Trophoblast cell (in vitro differentiated cells and primary cell): ENCODE measurements around the gene AATK.
A peak's percentile ranks its signal among the peaks of the same experiment; 100 is the strongest.

Source experiments
- DNase-seq, 2 donors: peaks; one replicate each; pipeline ENCODE4 v3.0.0-alpha.2; 2016
- H2AFZ ChIP-seq: 2 replicates; pipeline ENCODE4 v1.6.1; 2013; ENCODE audit warnings: low read length, moderate library complexity, mild to moderate bottlenecking; ENCODE audit not compliant: insufficient read depth, poor library complexity
- H2AK5ac ChIP-seq: 2 replicates; pipeline ENCODE4 v1.6.1; 2013; ENCODE audit warnings: mild to moderate bottlenecking, low read length
- H2BK120ac ChIP-seq: 2 replicates; pipeline ENCODE4 v1.6.1; 2013; ENCODE audit warnings: low read length, mild to moderate bottlenecking, moderate library complexity; ENCODE audit not compliant: insufficient read depth, poor library complexity
- H2BK12ac ChIP-seq: 2 replicates; pipeline ENCODE4 v1.6.1; 2013; ENCODE audit warnings: mild to moderate bottlenecking, low read length, moderate library complexity
- H2BK5ac ChIP-seq: 2 replicates; pipeline ENCODE4 v1.6.1; 2013; ENCODE audit warnings: low read length, low read depth, moderate library complexity, mild to moderate bottlenecking; ENCODE audit not compliant: poor library complexity
- H3K14ac ChIP-seq: 2 replicates; pipeline ENCODE4 v1.6.1; 2013; ENCODE audit warnings: mild to moderate bottlenecking, low read length
- H3K18ac ChIP-seq: 2 replicates; pipeline ENCODE4 v1.6.1; 2013; ENCODE audit warnings: mild to moderate bottlenecking, low read length
- H3K23ac ChIP-seq: 2 replicates; pipeline ENCODE4 v1.6.1; 2013; ENCODE audit warnings: low read length
- H3K27ac ChIP-seq: 2 replicates; pipeline ENCODE4 v1.5.1; 2013; ENCODE audit warnings: low read depth, mild to moderate bottlenecking, inconsistent platforms, low read length, moderate library complexity
- H3K27me3 ChIP-seq: 2 replicates; pipeline ENCODE4 v1.6.1; 2013; ENCODE audit warnings: inconsistent platforms, mild to moderate bottlenecking, low read length, moderate library complexity; ENCODE audit not compliant: insufficient read depth
- H3K36me3 ChIP-seq, 2 experiments: 1 replicate in 1 of 2; 2 replicates in 1 of 2; pipeline ENCODE4 v1.6.1; 2013; ENCODE audit warnings: low read length in 2 of 2, mild to moderate bottlenecking in 2 of 2, moderate library complexity in 1 of 2; ENCODE audit not compliant: insufficient read depth in 2 of 2, control insufficient read depth in 1 of 2
- H3K4ac ChIP-seq: 2 replicates; pipeline ENCODE4 v1.6.1; 2013; ENCODE audit warnings: low read depth, mild to moderate bottlenecking, low read length, moderate library complexity
- H3K4me1 ChIP-seq, 2 experiments: 1 replicate in 1 of 2; 2 replicates in 1 of 2; pipeline ENCODE4 v1.6.1; 2013; ENCODE audit warnings: low read length in 2 of 2, mild to moderate bottlenecking in 2 of 2, moderate library complexity in 1 of 2; ENCODE audit not compliant: insufficient read depth in 2 of 2, control insufficient read depth in 1 of 2
- H3K4me2 ChIP-seq: 2 replicates; pipeline ENCODE4 v1.6.1; 2013; ENCODE audit warnings: inconsistent platforms, mild to moderate bottlenecking, low read length, moderate library complexity
- H3K4me3 ChIP-seq: 2 replicates; pipeline ENCODE4 v1.5.1; 2013; ENCODE audit warnings: mild to moderate bottlenecking, low read depth, low read length, inconsistent platforms
- H3K79me1 ChIP-seq: one replicate; pipeline ENCODE4 v1.6.1; 2013; ENCODE audit warnings: low read length
- H3K79me2 ChIP-seq: 2 replicates; pipeline ENCODE4 v1.6.1; 2013; ENCODE audit warnings: low read length, mild to moderate bottlenecking; ENCODE audit not compliant: control insufficient read depth, insufficient read depth, poor library complexity
- H3K9ac ChIP-seq: 2 replicates; pipeline ENCODE4 v1.6.1; 2013; ENCODE audit warnings: mild to moderate bottlenecking, low read length
- H3K9me3 ChIP-seq: 2 replicates; pipeline ENCODE4 v1.6.1; 2013; ENCODE audit warnings: low read depth, mild to moderate bottlenecking, control low read depth, inconsistent platforms, low read length; ENCODE audit not compliant: insufficient read depth
- H4K12ac ChIP-seq: 2 replicates; pipeline ENCODE4 v1.6.1; 2013; ENCODE audit warnings: low read depth, mild to moderate bottlenecking, low read length, moderate library complexity
- H4K8ac ChIP-seq: 2 replicates; pipeline ENCODE4 v1.6.1; 2013; ENCODE audit warnings: low read depth, mild to moderate bottlenecking, low read length, moderate library complexity
- H4K91ac ChIP-seq: one replicate; pipeline ENCODE4 v1.6.1; 2013; ENCODE audit warnings: low read depth, mild to moderate bottlenecking, low read length, moderate library complexity
- WGBS: extraction: QIAGEN DNeasy Blood & Tissue Kit; methylation state at CpG from one replicate; pipeline ENCODE4 v1.1.7; 2013; ENCODE audit warnings: missing lambda C conversion rate; ENCODE audit not compliant: insufficient read length, insufficient coverage; ENCODE audit errors: extremely low coverage; 5-methylcytosine and 5-hydroxymethylcytosine counted together

The AATK gene

DNA sequence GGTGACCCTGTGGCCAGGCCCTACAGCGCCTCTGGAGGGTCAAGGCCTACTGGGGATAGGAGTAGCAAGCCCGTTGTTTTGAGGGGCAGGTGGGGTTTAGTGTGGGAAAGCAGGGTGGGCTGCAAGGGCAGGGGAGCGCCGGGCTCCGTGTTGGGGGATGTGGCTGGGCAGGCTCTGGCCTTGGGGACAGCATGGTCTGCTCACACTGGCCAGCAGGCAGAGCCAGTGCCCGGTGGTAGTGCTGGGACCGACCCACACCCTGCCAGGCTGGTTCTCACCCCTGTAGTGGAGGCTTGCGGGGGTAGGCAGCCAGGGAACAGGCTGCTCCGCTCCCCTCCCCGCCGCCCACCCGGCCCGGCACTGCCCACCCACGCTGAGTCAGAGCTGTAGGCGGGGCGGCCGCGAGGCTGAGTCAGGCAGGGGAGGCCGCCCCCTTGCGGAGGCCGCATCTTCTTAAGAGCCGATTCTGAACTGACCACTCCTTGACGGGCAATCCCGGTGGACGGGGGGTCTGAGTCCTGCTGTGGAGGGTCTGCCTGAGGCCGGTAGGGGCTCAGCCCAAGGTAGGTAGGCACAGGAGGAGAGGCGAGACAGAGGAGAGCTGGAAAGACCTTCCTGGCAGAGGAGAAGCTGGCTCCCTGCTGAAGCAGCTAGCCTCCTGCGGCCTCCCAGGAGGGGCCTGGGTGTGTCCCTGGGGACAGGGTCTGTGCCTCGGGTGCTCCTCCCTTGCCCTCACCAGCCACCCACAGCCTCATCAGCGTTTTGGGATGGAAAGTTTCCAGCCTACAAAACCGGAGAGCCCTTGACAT lies 68.7 kb downstream of the AATK start:
- H2AK5ac ChIP-seq = peak overlapping the region; percentile 61
- peak overlapping the region; percentile 59 for H4K12ac ChIP-seq
- H3K14ac ChIP-seq = peak overlapping the region; percentile 72
- H3K79me1 ChIP-seq = peaks cover 14% of the 10 kb centered on the region
- no peak overlapping the region for H2AFZ ChIP-seq
- no peak overlapping the region for H3K27ac ChIP-seq
- peak overlapping the region; percentile 23 for H2BK5ac ChIP-seq
- H2BK12ac ChIP-seq = peak overlapping the region; percentile 68
- H3K36me3 ChIP-seq = peaks cover 31 to 34% of the 10 kb centered on the region in 2 experiments
- H3K4ac ChIP-seq = peak overlapping the region; percentile 22
- no peak overlapping the region for H3K23ac ChIP-seq
- H4K91ac ChIP-seq = peak overlapping the region; percentile 73
- peak overlapping the region; percentile 45 for H3K4me2 ChIP-seq
- H2BK120ac ChIP-seq = peak overlapping the region; percentile 44
- peaks cover 37 to 39% of the 10 kb centered on the region in 2 experiments for H3K4me1 ChIP-seq
- H3K9ac ChIP-seq = peak overlapping the region; percentile 11
- no peaks in the 10 kb centered on the region for H3K27me3 ChIP-seq
- peak overlapping the region; percentile 62 for H3K18ac ChIP-seq
- DNase-seq = peak; percentile 52 to 70
- H3K4me3 ChIP-seq = no peak overlapping the region
- peak overlapping the region; percentile 64 for H4K8ac ChIP-seq
- H3K79me2 ChIP-seq = peaks cover 7% of the 10 kb centered on the region
- WGBS = no CpG with 5 or more reads among the region's 31 CpGs
- peaks cover 4% of the 10 kb centered on the region for H3K9me3 ChIP-seq

DNA sequence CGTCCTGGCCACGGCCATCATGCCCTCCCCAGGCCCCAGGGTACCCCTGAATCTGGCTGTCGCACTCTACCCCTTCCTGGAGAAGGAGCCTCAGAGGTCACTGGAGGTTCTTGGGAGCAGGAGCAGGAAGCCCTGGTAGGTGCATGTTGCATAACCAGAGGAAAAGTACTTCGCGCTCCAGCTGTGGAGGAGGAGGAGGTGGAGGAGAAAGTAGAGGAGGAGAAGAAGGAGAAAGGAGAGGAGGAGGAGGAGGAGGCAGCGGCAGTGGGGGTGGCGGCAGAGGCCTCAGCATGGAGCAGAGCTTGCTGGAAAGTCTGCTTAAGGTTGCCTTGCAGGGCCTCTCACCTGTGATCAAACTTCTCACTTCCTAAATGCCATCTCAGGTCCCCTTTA lies 69.3 kb downstream of the AATK start:
- Histone ChIP-seq H2BK120ac (peak overlapping the region; percentile 43), H3K4ac (no peak overlapping the region), H2BK12ac (peak overlapping the region; percentile 68), H3K4me2 (peak overlapping the region; percentile 45), H2AFZ (no peak overlapping the region), H3K36me3 (peaks cover 29 to 33% of the 10 kb centered on the region in 2 experiments), H3K79me2 (peaks cover 7% of the 10 kb centered on the region), H2AK5ac (peak overlapping the region; percentile 60), H3K18ac (peak overlapping the region; percentile 62), H3K4me1 (peaks cover 37 to 42% of the 10 kb centered on the region in 2 experiments), H2BK5ac (no peak overlapping the region), H3K27me3 (no peaks in the 10 kb centered on the region), H3K27ac (no peak overlapping the region), H4K8ac (peak overlapping the region; percentile 64), H4K91ac (peak overlapping the region; percentile 73), H3K79me1 (peaks cover 14% of the 10 kb centered on the region), H4K12ac (no peak overlapping the region), H3K23ac (no peak overlapping the region), H3K14ac (no peak overlapping the region), H3K9ac (no peak overlapping the region), H3K4me3 (no peak overlapping the region), H3K9me3 (peaks cover 4% of the 10 kb centered on the region)
- DNase-seq = no peak
- WGBS = no CpG with 5 or more reads among the region's 7 CpGs

DNA sequence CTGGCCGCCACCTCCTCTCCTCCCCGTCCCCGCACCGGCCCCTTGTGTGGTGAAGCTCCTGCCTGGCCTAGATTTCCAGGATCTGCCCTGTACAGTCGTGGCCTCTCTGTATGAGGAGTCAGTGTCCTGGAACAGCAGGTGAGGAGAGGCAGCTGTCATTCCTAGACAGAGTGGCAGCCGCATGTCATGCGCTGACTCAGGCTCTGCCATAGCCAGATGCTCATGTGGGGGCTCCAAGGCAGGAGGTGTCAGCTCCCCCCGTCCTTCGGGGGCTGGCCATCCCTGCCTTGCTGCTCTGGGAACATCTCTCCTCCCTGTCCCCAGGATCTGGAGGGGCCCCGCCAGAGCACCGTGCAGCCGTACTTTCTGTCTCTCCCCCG lies 70.6 kb downstream of the AATK start:
- Histone ChIP-seq H3K18ac (peak overlapping the region; percentile 67), H2BK5ac (peak overlapping the region; percentile 43), H2AFZ (peak overlapping the region; percentile 0), H3K23ac (no peak overlapping the region), H2AK5ac (peak overlapping the region; percentile 93), H3K9me3 (peaks cover 4% of the 10 kb centered on the region), H3K14ac (peak overlapping the region; percentile 58), H3K27ac (peak overlapping the region; percentile 45), H3K4ac (peak overlapping the region; percentile 2), H2BK12ac (peak overlapping the region; percentile 24), H3K4me3 (no peak overlapping the region), H3K4me2 (peak overlapping the region; percentile 18), H3K27me3 (no peaks in the 10 kb centered on the region), H3K9ac (no peak overlapping the region), H3K4me1 (peaks cover 39 to 42% of the 10 kb centered on the region in 2 experiments), H4K91ac (peak overlapping the region; percentile 6), H4K12ac (no peak overlapping the region), H4K8ac (peak overlapping the region; percentile 3), H2BK120ac (peak overlapping the region; percentile 14), H3K79me1 (peaks cover 14% of the 10 kb centered on the region), H3K36me3 (peaks cover 22 to 31% of the 10 kb centered on the region in 2 experiments), H3K79me2 (peaks cover 7% of the 10 kb centered on the region)
- WGBS = no CpG with 5 or more reads among the region's 13 CpGs
- DNase-seq = peak in 1 of 2 donors; percentile 33

DNA sequence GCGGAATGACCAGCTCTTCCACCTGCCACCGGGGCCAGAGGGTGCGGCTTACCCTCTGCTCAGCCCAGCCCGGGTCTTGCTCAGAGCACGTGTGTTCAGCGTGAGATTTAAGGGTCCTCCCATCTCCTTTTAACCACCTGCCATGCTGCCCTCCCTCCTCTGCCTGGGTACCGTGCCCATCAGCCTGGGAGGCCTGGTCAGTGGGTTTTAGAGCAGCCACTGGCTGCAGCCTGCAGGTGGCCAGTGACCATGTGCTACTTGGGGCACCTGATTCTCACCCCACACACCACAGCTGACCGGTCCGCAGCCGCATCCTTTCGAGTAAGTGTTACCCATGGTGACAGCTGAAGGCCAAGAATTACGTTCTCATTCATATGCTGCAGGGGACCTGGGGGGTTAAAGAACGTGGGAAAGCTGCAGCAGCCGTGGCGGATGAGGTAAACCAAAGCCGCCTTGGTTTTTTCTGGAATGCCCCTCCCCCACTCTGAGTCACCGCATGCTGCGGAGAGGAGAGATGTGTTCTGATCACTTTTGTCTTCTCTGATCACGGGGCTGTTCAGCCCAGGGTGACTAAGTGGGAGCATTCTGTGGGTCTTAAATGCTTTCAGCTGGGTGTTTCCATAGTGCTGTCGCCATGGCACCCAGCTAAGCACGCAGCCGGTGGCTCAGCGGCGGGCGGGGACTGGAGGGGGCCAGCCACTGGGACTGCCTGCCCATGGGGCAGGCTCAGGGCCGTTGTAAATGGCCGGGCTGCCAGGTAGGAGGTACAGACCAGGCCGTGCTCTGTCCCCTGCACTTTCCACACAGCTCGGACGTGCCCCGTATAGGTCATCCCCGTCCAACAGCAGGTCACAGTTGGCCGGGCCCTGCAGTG lies 71.3 kb downstream of the AATK start:
- peaks cover 39 to 42% of the 10 kb centered on the region in 2 experiments for H3K4me1 ChIP-seq
- peak overlapping the region; percentile 10 for H4K91ac ChIP-seq
- H3K27ac ChIP-seq = peak overlapping the region; percentile 45
- H3K9me3 ChIP-seq = peaks cover 4% of the 10 kb centered on the region
- H3K27me3 ChIP-seq = no peaks in the 10 kb centered on the region
- H2AFZ ChIP-seq = peak overlapping the region; percentile 0
- H3K4me3 ChIP-seq = no peak overlapping the region
- peak overlapping the region; percentile 14 for H2BK120ac ChIP-seq
- H2BK5ac ChIP-seq = peak overlapping the region; percentile 2
- H3K79me2 ChIP-seq = peaks cover 7% of the 10 kb centered on the region
- H2BK12ac ChIP-seq = peak overlapping the region; percentile 24
- peak overlapping the region; percentile 58 for H3K14ac ChIP-seq
- no peak overlapping the region for H4K12ac ChIP-seq
- H2AK5ac ChIP-seq = no peak overlapping the region
- H3K23ac ChIP-seq = no peak overlapping the region
- peak overlapping the region; percentile 20 for H3K4me2 ChIP-seq
- H3K18ac ChIP-seq = peak overlapping the region; percentile 67
- H3K9ac ChIP-seq = no peak overlapping the region
- no CpG with 5 or more reads among the region's 33 CpGs for WGBS
- peaks cover 14% of the 10 kb centered on the region for H3K79me1 ChIP-seq
- H4K8ac ChIP-seq = peak overlapping the region; percentile 3
- peak; percentile 88 for DNase-seq
- H3K4ac ChIP-seq = no peak overlapping the region
- peaks cover 17 to 30% of the 10 kb centered on the region in 2 experiments for H3K36me3 ChIP-seq
